ENCODE data around the gene P2RX7. TPM values are rescaled to one million over a fixed set of nuclear protein-coding genes. Genes with fewer than 3 reads are reported as not detected.

Gene P2RX7
- total RNA-seq, 1 experiment from 2014 or later: 0.23 TPM

GRCh38 chr12:121181181-121181580 is 48.5 kb downstream of the P2RX7 start:
- ChIA-PET CTCF (interaction anchor here (0.5 kb wide), 1 partner anchor 456 kb away, joined by 3 read pairs; no protein-coding TSS in a partner anchor), POLR2A (no interaction called here)
- H3K27ac ChIP-seq (ENCODE audit: low read length): no peak overlapping the region
- no peak overlapping the region for H3K4me3 ChIP-seq (ENCODE audit: low read depth in 2 of 2, low read length in 2 of 2)
- no TSS peak for BruUV-seq (replicated peaks)
- no peak for ATAC-seq
- no peaks in the 10 kb centered on the region for H3K36me3 ChIP-seq (ENCODE audit: control insufficient read depth, insufficient read depth, low read length)
- in situ Hi-C loops (cut with HindIII; ENCODE audit: low pct_unique_long_range_greater_than_20kb, low sequenced_read_pairs): no loop called here
- no peaks in the 10 kb centered on the region for H3K9me3 ChIP-seq (ENCODE audit: control insufficient read depth, insufficient read depth, low read depth, low read length)
- H3K4me1 ChIP-seq (ENCODE audit: control insufficient read depth, insufficient read depth, low read length): no peaks in the 10 kb centered on the region
- intact Hi-C loops (cut with micrococcal nuclease; ENCODE audit: unreplicated experiment): no loop called here
- H3K27me3 ChIP-seq (ENCODE audit: control insufficient read depth, insufficient read depth, low read length): no peaks in the 10 kb centered on the region
- TF ChIP-seq CTCF (IDR thresholded peaks at IDR 0.05) (no peak), TCF7L2 (IDR thresholded peaks at IDR 0.05; ENCODE audit: low read depth, low read length) (no peak), POLR2AphosphoS5 (IDR thresholded peaks at IDR 0.05; ENCODE audit: low read depth, low read length) (no peak), REST (IDR thresholded peaks at IDR 0.05; ENCODE audit: insufficient read depth in 1 of 2, low read depth in 2 of 2, low read length in 1 of 2) (no peak), SIN3A (IDR thresholded peaks at IDR 0.05; ENCODE audit: borderline replicate concordance, insufficient read depth, low read depth, low read length) (no peak)
- no peak for DNase-seq (ENCODE audit: low read depth, low spot score)

DNA sequence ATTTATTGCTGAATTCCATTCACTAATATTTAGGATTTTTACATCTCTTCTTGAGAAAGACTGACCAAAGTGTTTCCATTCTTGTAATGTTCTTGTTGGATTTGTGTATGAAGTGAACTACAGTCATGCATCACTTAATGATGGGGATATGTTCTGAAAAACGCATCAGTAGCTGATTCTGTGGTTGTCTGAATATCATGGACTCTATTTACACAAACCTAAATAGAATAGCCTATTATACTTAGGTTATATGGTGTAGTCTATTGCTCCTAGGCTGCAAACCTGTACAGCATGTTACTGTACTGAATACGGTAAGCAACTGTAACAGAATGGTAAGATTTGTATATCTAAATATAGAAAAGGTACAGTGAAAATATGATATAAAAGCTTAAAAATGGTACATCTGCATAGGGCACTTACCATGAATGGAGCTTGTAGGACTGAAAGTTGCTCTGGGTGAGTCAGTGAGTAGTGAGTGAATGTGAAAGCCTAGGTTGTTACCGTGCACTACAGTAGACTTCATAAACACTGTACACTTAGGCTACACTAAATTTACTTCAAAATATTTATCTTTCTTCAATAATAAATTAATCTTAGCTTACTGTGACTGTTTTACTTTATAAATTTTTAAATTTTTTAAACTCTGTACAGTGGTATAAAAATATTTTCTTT is 49.7 kb downstream of the P2RX7 start:
- no peak for ATAC-seq
- CTCF ChIA-PET: no interaction called here
- no peaks in the 10 kb centered on the region for H3K27me3 ChIP-seq (ENCODE audit: control insufficient read depth, insufficient read depth, low read length)

More for the DNA sequence above, 49.7 kb downstream of the P2RX7 start:
- Histone ChIP-seq H3K4me3 (ENCODE audit: low read depth in 2 of 2, low read length in 2 of 2) (no peak overlapping the region), H3K27ac (ENCODE audit: low read length) (no peak overlapping the region), H3K36me3 (ENCODE audit: control insufficient read depth, insufficient read depth, low read length) (no peaks in the 10 kb centered on the region), H3K4me1 (ENCODE audit: control insufficient read depth, insufficient read depth, low read length) (no peaks in the 10 kb centered on the region), H3K9me3 (ENCODE audit: control insufficient read depth, insufficient read depth, low read depth, low read length) (no peaks in the 10 kb centered on the region)
- TF ChIP-seq SIN3A (IDR thresholded peaks at IDR 0.05; ENCODE audit: borderline replicate concordance, insufficient read depth, low read depth, low read length): no peak
- TF ChIP-seq CTCF (IDR thresholded peaks at IDR 0.05): no peak
- no peak for TF ChIP-seq POLR2AphosphoS5 (IDR thresholded peaks at IDR 0.05; ENCODE audit: low read depth, low read length)
- TF ChIP-seq TCF7L2 (IDR thresholded peaks at IDR 0.05; ENCODE audit: low read depth, low read length): no peak
- TF ChIP-seq REST (IDR thresholded peaks at IDR 0.05; ENCODE audit: insufficient read depth in 1 of 2, low read depth in 2 of 2, low read length in 1 of 2): no peak
- DNase-seq (ENCODE audit: low read depth, low spot score): no peak
- no TSS peak for BruUV-seq (replicated peaks)
- intact Hi-C loops (cut with micrococcal nuclease; ENCODE audit: unreplicated experiment): no loop called here
- in situ Hi-C loops (cut with HindIII; ENCODE audit: low pct_unique_long_range_greater_than_20kb, low sequenced_read_pairs): no loop called here
- POLR2A ChIA-PET: no interaction called here

Data from Panc1 (cell line).